H1 (cell line): ENCODE data around the gene MAN1A2. TPM values are rescaled to one million over a fixed set of nuclear protein-coding genes. Genes with fewer than 3 reads are reported as not detected.
A peak's percentile ranks its signal among the peaks of the same experiment; 100 is the strongest.

Source experiments
- CTCF ChIA-PET: fragments of 300-600 bp; sonication (Branson Sonifier 250); formaldehyde crosslinking; loops from one replicate; lab custom pipeline; 2021; ENCODE audit not compliant: partially characterized antibody; lab: Charles Lee
- POLR2A ChIA-PET: fragments of 300-600 bp; sonication (Branson Sonifier 250); formaldehyde crosslinking; loops from one replicate; lab custom pipeline; 2021; ENCODE audit warnings: inconsistent platforms; ENCODE audit not compliant: partially characterized antibody; lab: Charles Lee
- DNase-seq, 2 experiments: peaks; one replicate each; pipeline versions ENCODE4 v3.0.0 to v3.0.0-alpha.2; 2010 to 2022; ENCODE audit warnings: low spot score in 2 of 2, low read depth in 1 of 2, mixed read lengths in 1 of 2
- FAIRE-seq: peaks from 2 replicates; lab custom pipeline; 2011; peaks lifted over from hg19 to GRCh38; lab: Jason Lieb, UNC
- H2AFZ ChIP-seq: 2 replicates; pipeline ENCODE4 v1.8.1; 2012; ENCODE audit warnings: low read length, inconsistent platforms
- H2AK5ac ChIP-seq: 2 replicates; pipeline ENCODE4 v1.6.1; 2013; ENCODE audit warnings: low read depth, low read length
- H2BK120ac ChIP-seq: replicated peaks from 2 replicates; pipeline ENCODE3; 2013; ENCODE audit warnings: low read depth, low read length, inconsistent platforms
- H2BK12ac ChIP-seq: 2 replicates; pipeline ENCODE4 v1.6.1; 2013; ENCODE audit warnings: low read depth, low read length
- H2BK15ac ChIP-seq: 2 replicates; pipeline ENCODE4 v1.6.1; 2013; ENCODE audit warnings: low read length
- H2BK20ac ChIP-seq: 2 replicates; pipeline ENCODE4 v1.6.1; 2013; ENCODE audit warnings: low read length
- H2BK5ac ChIP-seq: 2 replicates; pipeline ENCODE4 v1.6.1; 2013; ENCODE audit warnings: low read depth, low read length
- H3K14ac ChIP-seq: 2 replicates; pipeline ENCODE4 v1.6.1; 2013; ENCODE audit warnings: inconsistent platforms; ENCODE audit not compliant: insufficient read length
- H3K18ac ChIP-seq: 2 replicates; pipeline ENCODE4 v1.6.1; 2013; ENCODE audit warnings: low read length; ENCODE audit errors: extremely low read depth
- H3K23ac ChIP-seq: 2 replicates; pipeline ENCODE4 v1.6.1; 2013; ENCODE audit warnings: inconsistent platforms; ENCODE audit not compliant: insufficient read length
- H3K23me2 ChIP-seq: 2 replicates; pipeline ENCODE4 v1.6.1; 2013; ENCODE audit warnings: low read depth, low read length
- H3K27ac ChIP-seq: 2 replicates; pipeline ENCODE4 v1.6.1; 2011; ENCODE audit warnings: low read depth, low read length, inconsistent platforms
- H3K27me3 ChIP-seq, 4 experiments: replicated peaks in 1 of 4; 1 replicate in 1 of 4; 2 replicates in 3 of 4; pipeline versions ENCODE4 v1.6.1 to v1.8.1; 2011 to 2013; ENCODE audit warnings: low read length in 3 of 4, mild to moderate bottlenecking in 3 of 4, inconsistent platforms in 2 of 4, mixed read lengths in 2 of 4, moderate library complexity in 1 of 4; ENCODE audit not compliant: control insufficient read depth in 3 of 4, insufficient read depth in 3 of 4; ENCODE audit errors: extremely low read depth in 1 of 4
- H3K36me3 ChIP-seq, 4 experiments: 2 replicates each; pipeline versions ENCODE4 v1.6.1 to v1.8.1; 2011 to 2013; ENCODE audit warnings: mild to moderate bottlenecking in 4 of 4, low read length in 3 of 4, moderate library complexity in 2 of 4, control low read depth in 1 of 4, inconsistent platforms in 1 of 4; ENCODE audit not compliant: insufficient read depth in 4 of 4, control insufficient read depth in 2 of 4
- H3K4ac ChIP-seq: replicated peaks from 2 replicates; pipeline ENCODE3; 2013; ENCODE audit warnings: low read length, low read depth, mixed read lengths, inconsistent platforms; ENCODE audit not compliant: insufficient read length
- H3K4me1 ChIP-seq, 4 experiments: replicated peaks in 1 of 4; 1 replicate in 1 of 4; 2 replicates in 3 of 4; pipeline versions ENCODE4 v1.6.1 to v1.8.1; 2011 to 2013; ENCODE audit warnings: low read length in 3 of 4, inconsistent platforms in 2 of 4, mixed read lengths in 1 of 4; ENCODE audit not compliant: insufficient read depth in 4 of 4, control insufficient read depth in 3 of 4
- H3K4me2 ChIP-seq, 2 experiments: 2 replicates each; pipeline versions ENCODE4 v1.6.1 to v1.8.1; 2011 to 2013; ENCODE audit warnings: low read depth in 2 of 2, low read length in 2 of 2, control low read depth in 1 of 2, inconsistent platforms in 1 of 2, mild to moderate bottlenecking in 1 of 2; ENCODE audit not compliant: insufficient read depth in 1 of 2
- H3K4me3 ChIP-seq, 4 experiments: fragments of 200-600, 300-600 bp in 1 of 4; sonication (generic), shearing (Covaris generic), sonication (Bioruptor Twin) in 1 of 4; 2 replicates each; pipeline versions ENCODE4 v1.5.1 to v1.8.1; 2011 to 2016; ENCODE audit warnings: low read length in 4 of 4, low read depth in 3 of 4, control low read depth in 2 of 4, inconsistent platforms in 2 of 4, mild to moderate bottlenecking in 2 of 4, mixed read lengths in 1 of 4, moderate library complexity in 1 of 4; ENCODE audit not compliant: insufficient read depth in 2 of 4; ENCODE audit errors: extremely low read depth in 1 of 4
- H3K56ac ChIP-seq: replicated peaks from 2 replicates; pipeline ENCODE3; 2013; ENCODE audit warnings: low read depth, mild to moderate bottlenecking, mixed read lengths, low read length, inconsistent platforms; ENCODE audit not compliant: insufficient read length
- H3K79me1 ChIP-seq: 2 replicates; pipeline ENCODE4 v1.6.1; 2013; ENCODE audit warnings: low read depth, low read length, control low read depth
- H3K79me2 ChIP-seq, 2 experiments: 2 replicates each; pipeline versions ENCODE4 v1.6.1 to v1.8.1; 2012 to 2013; ENCODE audit warnings: low read length in 2 of 2, mild to moderate bottlenecking in 2 of 2, inconsistent platforms in 1 of 2; ENCODE audit not compliant: insufficient read depth in 2 of 2, control insufficient read depth in 1 of 2
- H3K9ac ChIP-seq, 4 experiments: replicated peaks in 1 of 4; 1 replicate in 1 of 4; 2 replicates in 3 of 4; pipeline versions ENCODE4 v1.6.1 to v1.8.1; 2011 to 2013; ENCODE audit warnings: low read depth in 3 of 4, low read length in 3 of 4, control low read depth in 2 of 4, mild to moderate bottlenecking in 2 of 4, moderate library complexity in 2 of 4, inconsistent platforms in 1 of 4; ENCODE audit errors: extremely low read depth in 1 of 4
- H3K9me3 ChIP-seq, 2 experiments: 2 replicates each; pipeline versions ENCODE4 v1.6.1 to v1.8.1; 2012 to 2013; ENCODE audit warnings: mild to moderate bottlenecking in 2 of 2, moderate library complexity in 2 of 2, control low read depth in 1 of 2, inconsistent platforms in 1 of 2, low read depth in 1 of 2, low read length in 1 of 2, mixed read lengths in 1 of 2; ENCODE audit not compliant: insufficient read depth in 2 of 2
- H4K20me1 ChIP-seq, 2 experiments: replicated peaks in 1 of 2; 2 replicates each; pipeline versions ENCODE3 to v1.8.1; 2011 to 2013; ENCODE audit warnings: inconsistent platforms in 2 of 2, low read length in 2 of 2, mild to moderate bottlenecking in 1 of 2; ENCODE audit not compliant: insufficient read depth in 2 of 2, control insufficient read depth in 1 of 2
- H4K5ac ChIP-seq: 2 replicates; pipeline ENCODE4 v1.6.1; 2013; ENCODE audit warnings: low read length, low read depth, mixed read lengths, inconsistent platforms; ENCODE audit not compliant: insufficient read length
- H4K8ac ChIP-seq: 2 replicates; pipeline ENCODE4 v1.8.0; 2013; ENCODE audit warnings: mild to moderate bottlenecking, moderate library complexity, low read length, inconsistent platforms; ENCODE audit not compliant: insufficient read depth; ENCODE audit errors: extremely low read depth
- H4K91ac ChIP-seq: replicated peaks from 2 replicates; pipeline ENCODE3; 2013; ENCODE audit warnings: low read length, mixed read lengths, inconsistent platforms; ENCODE audit not compliant: insufficient read length
- ATF3 ChIP-seq: IDR thresholded peaks from 2 replicates; pipeline ENCODE4 v1.6.1; 2011; ENCODE audit warnings: low read depth, mild to moderate bottlenecking, low read length; ENCODE audit not compliant: insufficient read depth
- BRCA1 ChIP-seq: IDR thresholded peaks from 2 replicates; pipeline ENCODE4 v1.6.1; 2012; ENCODE audit warnings: low read depth, low read length, improper control_type of control experiment
- EP300 ChIP-seq, 2 experiments: IDR thresholded peaks; 1 replicate in 1 of 2; 2 replicates in 1 of 2; pipeline ENCODE4 v1.6.1; 2011 to 2012; ENCODE audit warnings: low read depth in 2 of 2, low read length in 2 of 2, mild to moderate bottlenecking in 2 of 2, borderline replicate concordance in 1 of 2, inconsistent platforms in 1 of 2, moderate library complexity in 1 of 2
- GABPA ChIP-seq: IDR thresholded peaks from 2 replicates; pipeline ENCODE4 v1.6.1; 2011; ENCODE audit warnings: mild to moderate bottlenecking, low read length, moderate library complexity, borderline replicate concordance; ENCODE audit not compliant: insufficient read depth
- POLR2A ChIP-seq, 2 experiments: IDR thresholded peaks; 1 replicate in 1 of 2; 2 replicates in 1 of 2; pipeline ENCODE4 v1.6.1; 2011; ENCODE audit warnings: low read depth in 2 of 2, low read length in 2 of 2, mild to moderate bottlenecking in 2 of 2; ENCODE audit errors: control extremely low read depth in 1 of 2
- SP4 ChIP-seq: IDR thresholded peaks from 2 replicates; pipeline ENCODE4 v1.6.1; 2012; ENCODE audit warnings: low read length, inconsistent platforms
- WGBS, 2 experiments: shearing (Covaris generic) in 1 of 2; methylation state at CpG; one replicate each; pipeline versions ENCODE4 v1.1.6 to v1.1.7; 2013 to 2015; ENCODE audit warnings: low lambda C conversion rate in 2 of 2, mixed read lengths in 2 of 2, inconsistent platforms in 1 of 2, low coverage in 1 of 2, missing lambda C conversion rate in 1 of 2; ENCODE audit not compliant: insufficient replicate concordance in 2 of 2, insufficient coverage in 1 of 2, insufficient read length in 1 of 2; ENCODE audit errors: extremely low coverage in 1 of 2, missing lambda C conversion rate in 1 of 2; 5-methylcytosine and 5-hydroxymethylcytosine counted together
- polyA plus RNA-seq, 7 experiments: library from polyadenylated mRNA; depleted of rRNA in 3 of 7; stranded (reverse) in 5 of 7; unstranded in 2 of 7; fragments of >200 nt in 5 of 7; fragments of 200-250 nt in 2 of 7; gene quantifications; 1 replicate in 5 of 7; 2 replicates in 1 of 7; 4 replicates in 1 of 7; pipeline versions ENCODE4 v1.2.1 to v1.2.3, GENCODE V29; 2011 to 2013; ENCODE audit warnings: missing spikeins in 2 of 7, mixed read lengths in 2 of 7
- total RNA-seq: library from RNA; stranded (reverse); fragmentation: NEBNext Ultra II Directional; extraction: Animal tissue kit (Norgen Biotek cat#: 25700); gene quantifications from 2 replicates; pipeline ENCODE4 v1.2.1, GENCODE V29; 2021

MAN1A2 gene
- total and polyA plus RNA-seq, 2 of the 8 experiments (the other 6 are each of a cell fraction or from before 2014, with no cell fraction given): 5.5 to 18.8 TPM

- Histone ChIP-seq H3K23ac (no peak overlapping the region), H2BK5ac (no peak overlapping the region), H3K4me3 (no peak overlapping the region), H3K79me2 (no peaks in the 10 kb centered on the region), H3K27ac (no peak overlapping the region), H2BK15ac (no peak overlapping the region), H2AFZ (no peak overlapping the region), H3K79me1 (no peaks in the 10 kb centered on the region), H2BK12ac (no peak overlapping the region), H3K14ac (no peak overlapping the region), H3K4me1 (no peaks in the 10 kb centered on the region), H3K36me3 (no peaks in the 10 kb centered on the region), H3K9me3 (no peaks in the 10 kb centered on the region), H2BK20ac (no peak overlapping the region), H2BK120ac (no peak overlapping the region), H3K27me3 (no peaks in the 10 kb centered on the region; a peak in 1 of 7 replicates), H4K91ac (no peak overlapping the region), H3K18ac (no peak overlapping the region), H4K20me1 (no peaks in the 10 kb centered on the region), H2AK5ac (no peak overlapping the region), H3K23me2 (no peaks in the 10 kb centered on the region), H3K9ac (no peak overlapping the region), H3K4me2 (no peak overlapping the region), H3K4ac (no peak overlapping the region), H4K8ac (no peak overlapping the region), H4K5ac (no peak overlapping the region), H3K56ac (no peak overlapping the region)
- CTCF ChIA-PET: interaction anchor here (1.5 kb wide), 1 partner anchor 59 kb away, joined by 3 read pairs; no protein-coding TSS in a partner anchor
- DNase-seq (peak in 1 of 2 experiments; percentile 3), FAIRE-seq (no peak)
- 89% methylated on average over 4 of the region's 4 CpGs; no CpG with 5 or more reads in 1 of the 2 experiments for WGBS, 2 experiments
- POLR2A ChIA-PET: interaction anchor here (1.2 kb wide), 1 partner anchor 23 kb away, joined by 5 read pairs; no protein-coding TSS in a partner anchor
- TF ChIP-seq BRCA1: no peak
- TF ChIP-seq GABPA: no peak
- TF ChIP-seq POLR2A (IDR thresholded peaks at IDR 0.05; ENCODE audit: control extremely low read depth in 1 of 2, low read depth in 2 of 2, low read length in 2 of 2): no peak
- TF ChIP-seq SP4: no peak
- no peak for TF ChIP-seq ATF3
- no peak for TF ChIP-seq EP300 (IDR thresholded peaks at IDR 0.05; ENCODE audit: borderline replicate concordance in 1 of 2, low read depth in 2 of 2, low read length in 2 of 2)
Measured at GRCh38 chr1:117565076-117565556, 197.9 kb downstream of the MAN1A2 start.
